K562 (cell line): ENCODE measurements around the gene ECT2L. TPM values are rescaled to one million over a fixed set of nuclear protein-coding genes. Genes with fewer than 3 reads are reported as not detected.

ENCODE experiments used
- ATAC-seq: fragments of 200-7000 bp; cut with Tn5 transposase; 3 replicates; pipeline ENCODE4 v1.9.1; 2020; ENCODE audit warnings: moderate library complexity
- BruUV-seq: library from RNA; stranded (reverse); fragments of 400-500 nt; replicated peaks from 2 replicates; lab custom pipeline; 2021; lab: Mats Ljungman, UMichigan
- CTCF ChIA-PET: fragments of 300-600 bp; formaldehyde crosslinking; extraction: SDS; loops from one replicate; lab custom pipeline; 2021; ENCODE audit warnings: low intra/inter-chr PET ratio; lab: Yijun Ruan, JAX
- POLR2A ChIA-PET: fragments of 300-600, 350-650 bp; sonication (Branson Sonifier 250); formaldehyde crosslinking; extraction: SDS; loops from one replicate; lab custom pipeline; 2021; ENCODE audit warnings: antibody characterized with exemption, inconsistent platforms; lab: Yijun Ruan, JAX
- DNase-seq, 4 experiments: peaks; one replicate each; pipeline versions ENCODE4 v3.0.0 to v3.0.0-alpha.2; 2011 to 2018; ENCODE audit warnings: low spot score in 3 of 4, mixed read lengths in 3 of 4; ENCODE audit errors: extremely low read depth in 1 of 4
- FAIRE-seq: peaks from 2 replicates; lab custom pipeline; 2011; peaks lifted over from hg19 to GRCh38; lab: Jason Lieb, UNC
- H2AFZ ChIP-seq: 2 replicates; pipeline ENCODE4 v1.6.0; 2011; ENCODE audit warnings: low read depth, low read length, control low read depth, inconsistent platforms
- H3K27ac ChIP-seq: fragments of 200-600 bp; 3 replicates; pipeline ENCODE4 v1.8.0; 2011; ENCODE audit warnings: low read depth, mild to moderate bottlenecking, control low read depth, inconsistent platforms, low read length, moderate library complexity, mixed read lengths; ENCODE audit errors: extremely low read depth
- H3K27me3 ChIP-seq, 2 experiments: fragments of 300-600 bp in 1 of 2; 2 replicates in 1 of 2; 3 replicates in 1 of 2; pipeline versions ENCODE4 v1.6.0 to v1.8.0; 2011; ENCODE audit warnings: inconsistent platforms in 2 of 2, low read length in 2 of 2, mild to moderate bottlenecking in 1 of 2, mixed read lengths in 1 of 2, moderate library complexity in 1 of 2; ENCODE audit not compliant: control insufficient read depth in 2 of 2, insufficient read depth in 2 of 2
- H3K36me3 ChIP-seq: fragments of 300-600 bp; 3 replicates; pipeline ENCODE4 v1.8.0; 2011; ENCODE audit warnings: mild to moderate bottlenecking, low read length, inconsistent platforms; ENCODE audit not compliant: control insufficient read depth, insufficient read depth
- H3K4me1 ChIP-seq, 2 experiments: fragments of 200-600 bp in 1 of 2; replicated peaks in 1 of 2; 2 replicates in 1 of 2; 3 replicates in 1 of 2; pipeline versions ENCODE4 v1.5.1 to v1.8.0; 2011; ENCODE audit warnings: inconsistent platforms in 2 of 2, low read length in 2 of 2, mild to moderate bottlenecking in 1 of 2, mixed read lengths in 1 of 2, moderate library complexity in 1 of 2; ENCODE audit not compliant: control insufficient read depth in 2 of 2, insufficient read depth in 2 of 2
- H3K4me2 ChIP-seq: 2 replicates; pipeline ENCODE4 v1.6.1; 2011; ENCODE audit warnings: low read length, control low read depth, inconsistent platforms, mixed read lengths; ENCODE audit not compliant: insufficient read depth
- H3K4me3 ChIP-seq: fragments of 200-600 bp; sonication (generic), shearing (Covaris generic); 2 replicates; pipeline ENCODE4 v1.5.1; 2016; ENCODE audit warnings: control low read depth, inconsistent platforms
- H3K79me2 ChIP-seq: fragments of 200-600 bp; 3 replicates; pipeline ENCODE4 v1.8.0; 2011; ENCODE audit warnings: low read length, inconsistent platforms; ENCODE audit not compliant: control insufficient read depth, insufficient read depth
- H3K9ac ChIP-seq, 2 experiments: 2 replicates each; pipeline versions ENCODE4 v1.6.0 to v1.6.1; 2011; ENCODE audit warnings: low read depth in 2 of 2, low read length in 2 of 2, control low read depth in 1 of 2, inconsistent platforms in 1 of 2, mild to moderate bottlenecking in 1 of 2, mixed read lengths in 1 of 2; ENCODE audit not compliant: insufficient read depth in 1 of 2
- H3K9me1 ChIP-seq: one replicate; pipeline ENCODE4 v1.6.0; 2011; ENCODE audit warnings: inconsistent platforms, mild to moderate bottlenecking, low read length, moderate library complexity; ENCODE audit not compliant: control insufficient read depth, insufficient read depth
- H3K9me3 ChIP-seq: replicated peaks from 2 replicates; pipeline ENCODE4 v1.5.1; 2011; ENCODE audit warnings: low read depth, low read length, inconsistent platforms; ENCODE audit not compliant: control insufficient read depth, insufficient read depth
- H4K20me1 ChIP-seq: replicated peaks from 2 replicates; pipeline ENCODE4 v1.6.1; 2011; ENCODE audit warnings: low read length, inconsistent platforms, mixed read lengths; ENCODE audit not compliant: control insufficient read depth, insufficient read depth
- GATA2 ChIP-seq: sonication (generic); formaldehyde crosslinking; IDR thresholded peaks from 2 replicates; pipeline ENCODE4 v1.4.0; 2020; ENCODE audit warnings: mild to moderate bottlenecking, missing genetic modification reagents
- JUNB ChIP-seq: fragments of 450-650 bp; formaldehyde crosslinking; conservative IDR thresholded peaks from 2 replicates; pipeline ENCODE4 v1.4.0; 2020; ENCODE audit warnings: mild to moderate bottlenecking
- MCM7 ChIP-seq, 2 experiments: fragments of 450-650 bp; IDR thresholded peaks; 2 replicates each; pipeline ENCODE4 v1.6.1; 2016 to 2018
- PHF8 ChIP-seq: fragments of 200-600 bp; sonication (generic); IDR thresholded peaks from 2 replicates; pipeline ENCODE4 v1.6.1; 2012; ENCODE audit warnings: mixed run types, mild to moderate bottlenecking, inconsistent platforms, low read length, moderate library complexity, borderline replicate concordance
- TBL1XR1 ChIP-seq, 2 experiments: IDR thresholded peaks; 2 replicates each; pipeline ENCODE4 v1.6.1; 2012; ENCODE audit warnings: improper control_type of control experiment in 2 of 2, low read length in 2 of 2, mild to moderate bottlenecking in 1 of 2
- ZNF263 ChIP-seq: sonication (generic); formaldehyde crosslinking; IDR thresholded peaks from 2 replicates; pipeline ENCODE4 v1.8.0; 2022; ENCODE audit warnings: mild to moderate bottlenecking, missing genetic modification reagents, borderline replicate concordance
- WGBS: fragments of 100-300 bp; shearing (Covaris generic); methylation state at CpG from one replicate; pipeline ENCODE4 v1.1.6; 2016; ENCODE audit warnings: low coverage, mixed read lengths; ENCODE audit not compliant: insufficient coverage; ENCODE audit errors: missing lambda C conversion rate; 5-methylcytosine and 5-hydroxymethylcytosine counted together
- in situ Hi-C: fragments of 300-500 bp; cut with MboI; formaldehyde crosslinking; loops from 4 replicates; pipeline ENCODE4 v1.15.0; 2018; ENCODE audit warnings: inconsistent platforms, mixed read lengths
- intact Hi-C: fragments of 100-400 bp; cut with micrococcal nuclease; formaldehyde crosslinking; loops from 2 replicates; pipeline ENCODE4 v1.14.2; 2022
- polyA plus RNA-seq, 8 experiments: library from polyadenylated mRNA; depleted of rRNA in 4 of 8; stranded (reverse) in 5 of 8; unstranded in 3 of 8; fragments of >200 nt; fragmentation: Nextera tagmentation in 2 of 8; fragmentation: Illumina TruSeq in 1 of 8; extraction: Ambion mirVana in 2 of 8; extraction: Trizol in 1 of 8; gene quantifications; 2 replicates each; pipeline versions ENCODE4 v1.2.1 to v1.2.3, GENCODE V29; 2011 to 2014; ENCODE audit warnings: inconsistent platforms in 1 of 8, missing spikeins in 1 of 8
- total RNA-seq, 7 experiments: library from RNA; depleted of rRNA in 6 of 7; stranded (reverse); fragments of >200 nt in 6 of 7; fragmentation: Illumina TruSeq in 2 of 7; extraction: Trizol in 2 of 7; gene quantifications; 2 replicates each; pipeline versions ENCODE4 v1.2.1 to v1.2.3, GENCODE V29; 2011 to 2021; ENCODE audit warnings: low replicate concordance in 1 of 7
- TF ChIP-seq, protein P1 (sequence below), 3 experiments: fragments of 200-800 bp in 1 of 3; fragments of 250-450 bp in 1 of 3; fragments of 450-650 bp in 1 of 3; sonication (Bioruptor Pico) in 1 of 3; sonication (Bioruptor generic) in 1 of 3; formaldehyde crosslinking in 1 of 3; IDR thresholded peaks; 2 replicates each; pipeline versions ENCODE4 v1.6.1 to v1.8.0; 2016 to 2022; ENCODE audit warnings: mild to moderate bottlenecking in 2 of 3, missing genetic modification characterization in 2 of 3, missing compliant biosample characterization in 1 of 3, moderate library complexity in 1 of 3

ECT2L gene
- total and polyA plus RNA-seq, 9 of the 15 experiments (the other 6 are each of a cell fraction or from before 2014, with no cell fraction given), result 0.03 to 0.04 TPM; not detected in 7

DNA sequence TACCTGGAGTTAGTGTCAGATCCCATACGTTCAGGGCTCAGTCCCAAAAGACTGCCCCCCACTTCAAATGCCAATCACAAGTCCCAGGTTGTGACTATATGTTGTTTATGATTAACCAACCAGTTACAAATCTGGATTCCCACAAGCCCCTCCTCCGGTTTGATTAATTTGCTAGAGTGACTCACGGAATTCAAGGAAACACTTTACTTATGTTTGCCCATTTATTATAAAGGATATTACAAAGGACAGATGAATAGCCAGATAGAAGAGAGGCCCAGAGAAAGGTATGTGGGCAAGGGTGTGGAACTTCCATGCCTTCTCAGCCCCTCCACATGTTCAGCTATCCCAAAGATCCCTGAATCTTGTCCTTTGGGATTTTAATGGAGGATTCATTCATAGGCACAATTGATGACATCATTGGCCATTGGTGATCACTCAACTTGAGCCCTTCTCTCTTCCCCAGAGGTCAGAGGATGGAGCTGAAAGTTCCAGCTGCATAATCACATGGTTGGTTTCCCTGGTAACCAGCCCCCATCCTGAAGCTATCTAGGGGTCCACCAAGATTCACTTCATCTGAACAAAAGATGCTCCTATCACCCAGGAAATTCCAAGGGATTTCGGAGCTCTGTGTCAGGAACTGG, 2.0 kb downstream of the ECT2L start:
- Histone ChIP-seq H2AFZ (no peak overlapping the region), H3K36me3 (no peaks in the 10 kb centered on the region), H3K4me3 (no peak overlapping the region), H3K9ac (no peak overlapping the region), H3K9me1 (no peaks in the 10 kb centered on the region), H4K20me1 (no peaks in the 10 kb centered on the region), H3K9me3 (no peaks in the 10 kb centered on the region), H3K4me2 (no peak overlapping the region), H3K79me2 (no peaks in the 10 kb centered on the region), H3K4me1 (peaks cover 0 to 7% of the 10 kb centered on the region in 2 experiments; a peak in 2 of 5 replicates), H3K27me3 (peaks cover 34 to 41% of the 10 kb centered on the region in 2 experiments), H3K27ac (no peak overlapping the region)
- in situ Hi-C loops (no loop called here), intact Hi-C loops (no loop called here)
- BruUV-seq, result no TSS peak
- FAIRE-seq, result no peak
- ChIA-PET CTCF (no interaction called here), POLR2A (interaction anchor here (0.7 kb wide), 1 partner anchor 10 kb away, joined by 3 read pairs; no protein-coding TSS in a partner anchor)
- DNase-seq, result no peak
- no peak for ATAC-seq
- 0% methylated on average over 4 of the region's 4 CpGs for WGBS
- TF ChIP-seq, protein P1, sequence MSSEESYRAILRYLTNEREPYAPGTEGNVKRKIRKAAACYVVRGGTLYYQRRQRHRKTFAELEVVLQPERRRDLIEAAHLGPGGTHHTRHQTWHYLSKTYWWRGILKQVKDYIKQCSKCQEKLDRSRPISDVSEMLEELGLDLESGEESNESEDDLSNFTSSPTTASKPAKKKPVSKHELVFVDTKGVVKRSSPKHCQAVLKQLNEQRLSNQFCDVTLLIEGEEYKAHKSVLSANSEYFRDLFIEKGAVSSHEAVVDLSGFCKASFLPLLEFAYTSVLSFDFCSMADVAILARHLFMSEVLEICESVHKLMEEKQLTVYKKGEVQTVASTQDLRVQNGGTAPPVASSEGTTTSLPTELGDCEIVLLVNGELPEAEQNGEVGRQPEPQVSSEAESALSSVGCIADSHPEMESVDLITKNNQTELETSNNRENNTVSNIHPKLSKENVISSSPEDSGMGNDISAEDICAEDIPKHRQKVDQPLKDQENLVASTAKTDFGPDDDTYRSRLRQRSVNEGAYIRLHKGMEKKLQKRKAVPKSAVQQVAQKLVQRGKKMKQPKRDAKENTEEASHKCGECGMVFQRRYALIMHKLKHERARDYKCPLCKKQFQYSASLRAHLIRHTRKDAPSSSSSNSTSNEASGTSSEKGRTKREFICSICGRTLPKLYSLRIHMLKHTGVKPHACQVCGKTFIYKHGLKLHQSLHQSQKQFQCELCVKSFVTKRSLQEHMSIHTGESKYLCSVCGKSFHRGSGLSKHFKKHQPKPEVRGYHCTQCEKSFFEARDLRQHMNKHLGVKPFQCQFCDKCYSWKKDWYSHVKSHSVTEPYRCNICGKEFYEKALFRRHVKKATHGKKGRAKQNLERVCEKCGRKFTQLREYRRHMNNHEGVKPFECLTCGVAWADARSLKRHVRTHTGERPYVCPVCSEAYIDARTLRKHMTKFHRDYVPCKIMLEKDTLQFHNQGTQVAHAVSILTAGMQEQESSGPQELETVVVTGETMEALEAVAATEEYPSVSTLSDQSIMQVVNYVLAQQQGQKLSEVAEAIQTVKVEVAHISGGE (CRISPR knock-in tag; IDR thresholded peaks at IDR 0.05), result no peak
- TF ChIP-seq MCM7 (IDR thresholded peaks at IDR 0.05) (no peak), PHF8 (no peak), JUNB (CRISPR knock-in tag) (no peak), GATA2 (CRISPR knock-in tag) (no peak), TBL1XR1 (IDR thresholded peaks at IDR 0.05; ENCODE audit: low read length in 2 of 2) (no peak), ZNF263 (CRISPR knock-in tag) (no peak)
